ENCODE measurements around the gene LCK. TPM values are rescaled to one million over a fixed set of nuclear protein-coding genes. Genes with fewer than 3 reads are reported as not detected.
A peak's percentile ranks its signal among the peaks of the same experiment; 100 is the strongest.

The LCK gene
- total and polyA plus RNA-seq, 10 of the 15 experiments (the other 5 are each of a cell fraction or from before 2014, with no cell fraction given): 31.5 to 173 (median 119) TPM

DNA sequence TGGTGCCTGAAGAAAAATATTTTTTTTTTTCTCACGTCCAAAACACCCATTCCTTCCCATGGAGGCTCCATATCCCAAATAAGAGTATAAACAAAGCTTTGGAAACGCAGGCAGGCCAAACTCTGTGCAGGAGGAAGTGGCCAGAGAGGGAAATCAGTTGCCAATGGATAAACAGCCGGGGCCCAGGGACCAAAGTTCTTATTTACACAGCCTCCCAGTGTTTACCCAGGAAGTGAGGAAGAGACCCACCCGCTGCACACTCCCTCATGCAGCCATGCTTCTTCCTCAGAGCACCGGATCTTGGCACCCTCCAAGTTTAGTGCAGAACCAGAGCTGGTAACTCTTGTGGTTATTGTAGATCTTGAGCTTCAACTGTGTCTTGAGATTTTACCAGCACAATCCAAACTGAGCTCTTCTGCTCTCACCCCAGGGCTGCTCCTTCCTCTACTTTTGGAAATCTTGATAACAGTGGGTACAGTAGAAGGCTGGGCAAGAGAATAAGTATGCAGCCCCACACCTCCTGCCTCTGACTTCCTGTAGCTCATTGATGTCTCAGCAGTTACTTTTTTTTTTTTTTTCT is 70.7 kb downstream of the LCK start:
- Histone ChIP-seq H2AFZ (ENCODE audit: control insufficient read depth, low read depth, low read length) (peak overlapping the region; percentile 47; the same call in 1 of the 2 replicates), H3K27ac (ENCODE audit: control insufficient read depth, insufficient read depth) (peak overlapping the region; percentile 69), H3K4me3 (no peak overlapping the region), H3K79me2 (ENCODE audit: control insufficient read depth, insufficient read depth, low read length) (peaks cover 24% of the 10 kb centered on the region), H4K20me1 (ENCODE audit: control insufficient read depth, insufficient read depth) (no peaks in the 10 kb centered on the region), H3K4me2 (ENCODE audit: control insufficient read depth, insufficient read depth) (peak overlapping the region; percentile 28), H3K9me3 (replicated peaks; ENCODE audit: control insufficient read depth, insufficient read depth, low read length) (no peaks in the 10 kb centered on the region), H3K9ac (ENCODE audit: control insufficient read depth, insufficient read depth, low read length) (no peak overlapping the region; the same call in 1 of the 2 replicates), H3K36me3 (ENCODE audit: control insufficient read depth in 2 of 2, insufficient read depth in 2 of 2, low read length in 1 of 2) (peaks cover 14 to 51% of the 10 kb centered on the region in 2 experiments), H3K27me3 (replicated peaks in 1 of 2; ENCODE audit: control insufficient read depth in 2 of 2, insufficient read depth in 2 of 2, low read length in 1 of 2) (no peaks in the 10 kb centered on the region), H3K4me1 (ENCODE audit: control insufficient read depth, insufficient read depth, low read length) (peaks cover 54% of the 10 kb centered on the region)
- RAD21 ChIA-PET (ENCODE audit: unreplicated experiment): interaction anchor here (1.0 to 2.5 kb wide), 8 partner anchors 12 to 106 kb away, joined by 3 to 15 read pairs (median 6); partner anchors contain the start of genes BSDC1, HDAC1 and MARCKSL1
- no TSS peak for BruUV-seq (replicated peaks)
- intact Hi-C loops (cut with micrococcal nuclease; ENCODE audit: unreplicated experiment): no loop called here
- FAIRE-seq: no peak
- no peak for DNase-seq (ENCODE audit: low read depth, low spot score)
- POLR2A ChIA-PET: interaction anchor here (0.6 to 2.3 kb wide), 13 partner anchors 9 to 100 kb away, joined by 3 to 10 read pairs (median 4); partner anchors contain the start of gene BSDC1
- CTCF ChIA-PET: interaction anchor here (0.7 to 4.0 kb wide), 9 partner anchors 9 to 210 kb away, joined by 3 to 19 read pairs (median 6); partner anchors contain the start of gene MARCKSL1
- no peak for TF ChIP-seq CBX3 (IDR thresholded peaks at IDR 0.05; ENCODE audit: borderline replicate concordance, low read depth)
- TF ChIP-seq CHD1 (IDR thresholded peaks at IDR 0.05; ENCODE audit: low read depth, low read length): no peak
- TF ChIP-seq RUNX3 (IDR thresholded peaks at IDR 0.05; ENCODE audit: low read length): 0 out of 2 replicates have a peak, but pooled peaks have one; percentile 18
- SMC1A ChIA-PET (ENCODE audit: uncharacterized antibody, unreplicated experiment): interaction anchor here (0.6 to 9.7 kb wide), 12 partner anchors 11 to 105 kb away, joined by 3 to 124 read pairs (median 6); partner anchors contain the start of genes BSDC1, FAM167B, HDAC1 and LCK
- ATAC-seq: peak; percentile 9; the same call in 1 of the 3 replicates
- WGBS (ENCODE audit: insufficient coverage, insufficient replicate concordance, low lambda C conversion rate, missing lambda C conversion rate): 22% methylated on average over 5 of the region's 5 CpGs
- in situ Hi-C loops (cut with MboI): no loop called here

DNA sequence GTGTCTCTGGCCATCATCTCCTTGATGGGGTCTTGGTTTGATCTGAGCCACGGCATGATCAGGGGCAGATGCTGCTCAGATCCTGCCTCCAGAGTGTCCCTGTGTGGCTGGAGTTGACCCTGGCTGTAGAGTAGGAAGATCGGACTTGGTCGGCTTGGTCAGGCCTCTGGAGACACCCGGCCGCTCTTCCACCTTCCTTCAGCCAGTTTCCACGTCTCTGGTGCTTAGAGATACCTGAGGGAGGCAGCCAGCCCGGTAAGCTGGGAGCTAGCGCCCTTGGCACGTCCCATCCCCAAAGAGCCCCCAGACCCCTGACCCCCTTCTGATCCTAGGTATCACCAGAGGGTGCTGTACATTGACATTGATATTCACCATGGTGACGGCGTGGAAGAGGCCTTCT is 76.1 kb downstream of the LCK start:
- DNase-seq (ENCODE audit: low read depth, low spot score): no peak
- no peak overlapping the region for H3K4me3 ChIP-seq
- no peaks in the 10 kb centered on the region; the same call in 1 of the 2 replicates for H4K20me1 ChIP-seq (ENCODE audit: control insufficient read depth, insufficient read depth)
- peaks cover 5% of the 10 kb centered on the region for H3K79me2 ChIP-seq (ENCODE audit: control insufficient read depth, insufficient read depth, low read length)
- ChIA-PET SMC1A (ENCODE audit: uncharacterized antibody, unreplicated experiment) (no interaction called here), CTCF (interaction anchor here (1.6 kb wide), 1 partner anchor 10 kb away, joined by 6 read pairs; no protein-coding TSS in a partner anchor), POLR2A (no interaction called here), RAD21 (ENCODE audit: unreplicated experiment) (no interaction called here)
- no peak for FAIRE-seq
- TF ChIP-seq POLR2A (IDR thresholded peaks at IDR 0.05; ENCODE audit: low read depth, low read length) (peak; percentile 12; the same call in 1 of the 2 replicates), TCF7 (IDR thresholded peaks at IDR 0.05; ENCODE audit: borderline replicate concordance) (no peak)
- TF ChIP-seq, protein P1, sequence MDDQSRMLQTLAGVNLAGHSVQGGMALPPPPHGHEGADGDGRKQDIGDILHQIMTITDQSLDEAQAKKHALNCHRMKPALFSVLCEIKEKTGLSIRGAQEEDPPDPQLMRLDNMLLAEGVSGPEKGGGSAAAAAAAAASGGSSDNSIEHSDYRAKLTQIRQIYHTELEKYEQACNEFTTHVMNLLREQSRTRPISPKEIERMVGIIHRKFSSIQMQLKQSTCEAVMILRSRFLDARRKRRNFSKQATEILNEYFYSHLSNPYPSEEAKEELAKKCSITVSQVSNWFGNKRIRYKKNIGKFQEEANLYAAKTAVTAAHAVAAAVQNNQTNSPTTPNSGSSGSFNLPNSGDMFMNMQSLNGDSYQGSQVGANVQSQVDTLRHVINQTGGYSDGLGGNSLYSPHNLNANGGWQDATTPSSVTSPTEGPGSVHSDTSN (IDR thresholded peaks at IDR 0.05; ENCODE audit: insufficient replicate concordance, low read depth, low read length): no peak
- TF ChIP-seq, protein P2, sequence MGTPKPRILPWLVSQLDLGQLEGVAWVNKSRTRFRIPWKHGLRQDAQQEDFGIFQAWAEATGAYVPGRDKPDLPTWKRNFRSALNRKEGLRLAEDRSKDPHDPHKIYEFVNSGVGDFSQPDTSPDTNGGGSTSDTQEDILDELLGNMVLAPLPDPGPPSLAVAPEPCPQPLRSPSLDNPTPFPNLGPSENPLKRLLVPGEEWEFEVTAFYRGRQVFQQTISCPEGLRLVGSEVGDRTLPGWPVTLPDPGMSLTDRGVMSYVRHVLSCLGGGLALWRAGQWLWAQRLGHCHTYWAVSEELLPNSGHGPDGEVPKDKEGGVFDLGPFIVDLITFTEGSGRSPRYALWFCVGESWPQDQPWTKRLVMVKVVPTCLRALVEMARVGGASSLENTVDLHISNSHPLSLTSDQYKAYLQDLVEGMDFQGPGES (IDR thresholded peaks at IDR 0.05): no peak
- BruUV-seq (replicated peaks): no TSS peak
- 97% methylated on average over 11 of the region's 11 CpGs for WGBS (ENCODE audit: insufficient coverage, insufficient replicate concordance, low lambda C conversion rate, missing lambda C conversion rate)
- H3K27ac ChIP-seq (ENCODE audit: control insufficient read depth, insufficient read depth): no peak overlapping the region
- ATAC-seq: no peak
- no peak overlapping the region for H2AFZ ChIP-seq (ENCODE audit: control insufficient read depth, low read depth, low read length)
- no peak overlapping the region for H3K4me2 ChIP-seq (ENCODE audit: control insufficient read depth, insufficient read depth)
- no peak overlapping the region for H3K9ac ChIP-seq (ENCODE audit: control insufficient read depth, insufficient read depth, low read length)
- intact Hi-C loops (cut with micrococcal nuclease; ENCODE audit: unreplicated experiment) (no loop called here), in situ Hi-C loops (cut with MboI) (no loop called here)
- peaks cover 40 to 65% of the 10 kb centered on the region in 2 experiments for H3K36me3 ChIP-seq (ENCODE audit: control insufficient read depth in 2 of 2, insufficient read depth in 2 of 2, low read length in 1 of 2)
- no peaks in the 10 kb centered on the region for H3K27me3 ChIP-seq (replicated peaks in 1 of 2; ENCODE audit: control insufficient read depth in 2 of 2, insufficient read depth in 2 of 2, low read length in 1 of 2)
- peaks cover 16% of the 10 kb centered on the region for H3K4me1 ChIP-seq (ENCODE audit: control insufficient read depth, insufficient read depth, low read length)
- H3K9me3 ChIP-seq (replicated peaks; ENCODE audit: control insufficient read depth, insufficient read depth, low read length): no peaks in the 10 kb centered on the region
